HepG2 (cell line): ENCODE data around the gene RNF40. TPM values are rescaled to one million over a fixed set of nuclear protein-coding genes. Genes with fewer than 3 reads are reported as not detected.

Experiments used
- ADNP ChIP-seq: sonication (generic); formaldehyde crosslinking; IDR thresholded peaks from 2 replicates; pipeline ENCODE4 v1.4.0; 2020; ENCODE audit warnings: missing genetic modification reagents
- ATF1 ChIP-seq: IDR thresholded peaks from 2 replicates; pipeline ENCODE4 v1.6.1; 2016; ENCODE audit warnings: mild to moderate bottlenecking, control low read depth
- HDAC2 ChIP-seq: sonication (generic); formaldehyde crosslinking; IDR thresholded peaks from 2 replicates; pipeline ENCODE4 v1.4.0; 2020; ENCODE audit warnings: missing genetic modification reagents
- MEF2D ChIP-seq: sonication (generic); formaldehyde crosslinking; IDR thresholded peaks from 2 replicates; pipeline ENCODE4 v1.5.1; 2020; ENCODE audit warnings: mild to moderate bottlenecking, missing genetic modification reagents
- PRMT3 ChIP-seq: sonication (generic); formaldehyde crosslinking; IDR thresholded peaks from 2 replicates; pipeline ENCODE4 v1.8.1; 2022; ENCODE audit warnings: low read depth, mild to moderate bottlenecking, moderate library complexity, missing genetic modification reagents, borderline replicate concordance
- REXO4 ChIP-seq: sonication (generic); formaldehyde crosslinking; IDR thresholded peaks from 2 replicates; pipeline ENCODE4 v1.8.0; 2022; ENCODE audit warnings: missing genetic modification reagents, mild to moderate bottlenecking, borderline replicate concordance
- THAP9 ChIP-seq: sonication (generic); formaldehyde crosslinking; IDR thresholded peaks from 2 replicates; pipeline ENCODE4; 2020; ENCODE audit warnings: missing genetic modification reagents, mild to moderate bottlenecking, borderline replicate concordance
- ZBTB42 ChIP-seq: sonication (generic); formaldehyde crosslinking; IDR thresholded peaks from 2 replicates; pipeline ENCODE4 v1.5.0; 2020; ENCODE audit warnings: mild to moderate bottlenecking, missing genetic modification reagents
- ZC3H13 ChIP-seq: sonication (generic); formaldehyde crosslinking; IDR thresholded peaks from 2 replicates; pipeline ENCODE4 v1.8.1; 2023; ENCODE audit warnings: mild to moderate bottlenecking, missing genetic modification reagents, moderate library complexity
- ZGPAT ChIP-seq: IDR thresholded peaks from 2 replicates; pipeline ENCODE4 v1.6.1; 2016; ENCODE audit warnings: mild to moderate bottlenecking
- ZNF572 ChIP-seq: sonication (generic); formaldehyde crosslinking; IDR thresholded peaks from 2 replicates; pipeline ENCODE4 v1.5.1; 2020; ENCODE audit warnings: mild to moderate bottlenecking, missing genetic modification reagents
- ZNF672 ChIP-seq: sonication (generic); formaldehyde crosslinking; IDR thresholded peaks from 2 replicates; pipeline ENCODE4 v1.8.1; 2022; ENCODE audit warnings: missing genetic modification reagents
- ZNF687 ChIP-seq: sonication (generic); formaldehyde crosslinking; IDR thresholded peaks from 2 replicates; pipeline ENCODE4 v1.5.1; 2020; ENCODE audit warnings: mild to moderate bottlenecking, missing genetic modification reagents, moderate library complexity
- ZNF792 ChIP-seq: IDR thresholded peaks from 2 replicates; pipeline ENCODE4 v1.6.1; 2016
- polyA plus RNA-seq, 8 experiments: library from polyadenylated mRNA; depleted of rRNA in 3 of 8; stranded (reverse) in 7 of 8; unstranded in 1 of 8; fragments of >200 nt; fragmentation: Illumina TruSeq in 4 of 8; extraction: Trizol in 4 of 8; gene quantifications; 2 replicates each; pipeline versions ENCODE4 v1.2.1 to v1.2.3, GENCODE V29; 2011 to 2016; ENCODE audit warnings: low read depth in 4 of 8, missing spikeins in 1 of 8, mixed read lengths in 1 of 8; ENCODE audit not compliant: insufficient read depth in 1 of 8
- total RNA-seq, 5 experiments: library from RNA; depleted of rRNA; stranded (reverse); fragments of >200 nt; fragmentation: Illumina TruSeq; extraction: Trizol; gene quantifications; 2 replicates each; pipeline ENCODE4 v1.2.3, GENCODE V29; 2016; ENCODE audit warnings: low read depth in 1 of 5
- TF ChIP-seq, protein P1 (sequence below): sonication (generic); formaldehyde crosslinking; IDR thresholded peaks from 2 replicates; pipeline ENCODE4 v1.4.0; 2020; ENCODE audit warnings: missing genetic modification reagents, borderline replicate concordance
- TF ChIP-seq, protein P2 (sequence below): IDR thresholded peaks from 2 replicates; pipeline ENCODE4 v1.6.1; 2012; ENCODE audit warnings: low read depth, low read length, improper control_type of control experiment

Gene RNF40
- total and polyA plus RNA-seq, 2 of the 13 experiments (the other 11 are each of a cell fraction or from before 2014, with no cell fraction given), result 84.0 to 85.6 TPM

DNA sequence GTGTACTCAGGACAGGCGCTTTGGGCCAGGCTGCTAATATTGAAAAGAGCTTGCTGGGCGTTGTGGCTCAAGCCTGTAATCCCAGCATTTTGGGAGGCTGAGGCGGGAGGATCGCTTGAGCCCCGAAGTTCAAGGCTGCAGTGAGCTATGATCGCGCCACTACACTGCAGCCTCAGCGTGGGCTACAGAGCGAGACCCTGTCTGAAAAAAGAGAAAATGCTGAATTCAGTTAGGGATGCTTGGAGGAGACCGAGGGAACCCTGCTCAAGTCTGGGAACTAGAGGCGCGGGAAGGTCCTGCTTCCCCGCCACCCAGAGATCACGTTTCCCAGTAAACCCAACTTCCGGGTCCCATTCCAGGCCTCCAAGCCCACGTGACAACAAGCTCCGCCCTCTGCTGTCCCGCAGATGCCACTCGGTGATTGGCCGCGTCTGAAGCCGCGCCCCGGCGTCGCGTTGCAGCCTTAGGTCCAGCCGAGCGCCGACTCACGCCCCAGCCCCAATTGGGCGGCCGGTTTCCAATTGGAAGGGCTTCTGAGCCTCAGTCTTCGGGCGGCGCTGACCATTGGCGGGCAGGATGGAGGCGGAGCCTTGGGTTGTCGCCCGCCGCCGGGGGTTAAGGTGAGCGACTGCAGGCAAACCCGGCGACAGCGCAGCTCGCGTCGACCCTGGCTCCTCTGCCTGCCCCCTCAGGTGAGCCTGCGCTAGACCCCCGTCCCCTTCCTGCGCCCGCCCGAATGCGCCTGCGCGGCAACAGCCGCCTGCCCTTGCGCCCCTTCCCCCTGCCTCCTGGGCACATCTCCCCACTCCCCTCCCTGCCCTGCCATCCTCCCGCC is 14.1 kb upstream of the RNF40 start, which contains the start of gene PHKG2 (continued):
- TF ChIP-seq REXO4 (CRISPR knock-in tag), result no peak
- peak; percentile 48; the same call in 1 of the 2 replicates for TF ChIP-seq HDAC2 (CRISPR knock-in tag)
- TF ChIP-seq ATF1 (CRISPR knock-in tag), result no peak
- TF ChIP-seq, protein P1, sequence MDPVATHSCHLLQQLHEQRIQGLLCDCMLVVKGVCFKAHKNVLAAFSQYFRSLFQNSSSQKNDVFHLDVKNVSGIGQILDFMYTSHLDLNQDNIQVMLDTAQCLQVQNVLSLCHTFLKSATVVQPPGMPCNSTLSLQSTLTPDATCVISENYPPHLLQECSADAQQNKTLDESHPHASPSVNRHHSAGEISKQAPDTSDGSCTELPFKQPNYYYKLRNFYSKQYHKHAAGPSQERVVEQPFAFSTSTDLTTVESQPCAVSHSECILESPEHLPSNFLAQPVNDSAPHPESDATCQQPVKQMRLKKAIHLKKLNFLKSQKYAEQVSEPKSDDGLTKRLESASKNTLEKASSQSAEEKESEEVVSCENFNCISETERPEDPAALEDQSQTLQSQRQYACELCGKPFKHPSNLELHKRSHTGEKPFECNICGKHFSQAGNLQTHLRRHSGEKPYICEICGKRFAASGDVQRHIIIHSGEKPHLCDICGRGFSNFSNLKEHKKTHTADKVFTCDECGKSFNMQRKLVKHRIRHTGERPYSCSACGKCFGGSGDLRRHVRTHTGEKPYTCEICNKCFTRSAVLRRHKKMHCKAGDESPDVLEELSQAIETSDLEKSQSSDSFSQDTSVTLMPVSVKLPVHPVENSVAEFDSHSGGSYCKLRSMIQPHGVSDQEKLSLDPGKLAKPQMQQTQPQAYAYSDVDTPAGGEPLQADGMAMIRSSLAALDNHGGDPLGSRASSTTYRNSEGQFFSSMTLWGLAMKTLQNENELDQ, result no peak
- TF ChIP-seq ZC3H13 (CRISPR knock-in tag), result no peak
- TF ChIP-seq ZNF572 (CRISPR knock-in tag), result no peak
- peak; percentile 62; the same call in 1 of the 2 replicates for TF ChIP-seq PRMT3 (CRISPR knock-in tag)
- TF ChIP-seq ZBTB42 (CRISPR knock-in tag), result 0 out of 2 replicates have a peak, but pooled peaks have one; percentile 76
- TF ChIP-seq ZNF687 (CRISPR knock-in tag), result peak; percentile 88
- no peak for TF ChIP-seq ADNP (CRISPR knock-in tag)
- peak; percentile 85 for TF ChIP-seq ZGPAT (CRISPR knock-in tag)
- peak; percentile 78; the same call in 1 of the 2 replicates for TF ChIP-seq THAP9
- TF ChIP-seq ZNF792, result peak; percentile 49; the same call in 1 of the 2 replicates
- peak; percentile 79; the same call in 1 of the 2 replicates for TF ChIP-seq MEF2D (CRISPR knock-in tag)
- no peak for TF ChIP-seq ZNF672 (CRISPR knock-in tag)
- TF ChIP-seq, protein P2, sequence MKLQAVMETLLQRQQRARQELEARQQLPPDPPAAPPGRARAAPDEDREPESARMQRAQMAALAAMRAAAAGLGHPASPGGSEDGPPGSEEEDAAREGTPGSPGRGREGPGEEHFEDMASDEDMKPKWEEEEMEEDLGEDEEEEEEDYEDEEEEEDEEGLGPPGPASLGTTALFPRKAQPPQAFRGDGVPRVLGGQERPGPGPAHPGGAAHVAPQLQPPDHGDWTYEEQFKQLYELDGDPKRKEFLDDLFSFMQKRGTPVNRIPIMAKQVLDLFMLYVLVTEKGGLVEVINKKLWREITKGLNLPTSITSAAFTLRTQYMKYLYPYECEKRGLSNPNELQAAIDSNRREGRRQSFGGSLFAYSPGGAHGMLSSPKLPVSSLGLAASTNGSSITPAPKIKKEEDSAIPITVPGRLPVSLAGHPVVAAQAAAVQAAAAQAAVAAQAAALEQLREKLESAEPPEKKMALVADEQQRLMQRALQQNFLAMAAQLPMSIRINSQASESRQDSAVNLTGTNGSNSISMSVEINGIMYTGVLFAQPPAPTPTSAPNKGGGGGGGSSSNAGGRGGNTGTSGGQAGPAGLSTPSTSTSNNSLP, result no peak
